Fibroblast of skin of right quadriceps (primary cell): Measurements from ENCODE around the gene SLC38A2.
A peak's percentile ranks its signal among the peaks of the same experiment; 100 is the strongest.

ENCODE experiments used
- DNase-seq: peaks from one replicate; pipeline ENCODE4 v3.0.0-alpha.2; 2013

SLC38A2 gene

DNA sequence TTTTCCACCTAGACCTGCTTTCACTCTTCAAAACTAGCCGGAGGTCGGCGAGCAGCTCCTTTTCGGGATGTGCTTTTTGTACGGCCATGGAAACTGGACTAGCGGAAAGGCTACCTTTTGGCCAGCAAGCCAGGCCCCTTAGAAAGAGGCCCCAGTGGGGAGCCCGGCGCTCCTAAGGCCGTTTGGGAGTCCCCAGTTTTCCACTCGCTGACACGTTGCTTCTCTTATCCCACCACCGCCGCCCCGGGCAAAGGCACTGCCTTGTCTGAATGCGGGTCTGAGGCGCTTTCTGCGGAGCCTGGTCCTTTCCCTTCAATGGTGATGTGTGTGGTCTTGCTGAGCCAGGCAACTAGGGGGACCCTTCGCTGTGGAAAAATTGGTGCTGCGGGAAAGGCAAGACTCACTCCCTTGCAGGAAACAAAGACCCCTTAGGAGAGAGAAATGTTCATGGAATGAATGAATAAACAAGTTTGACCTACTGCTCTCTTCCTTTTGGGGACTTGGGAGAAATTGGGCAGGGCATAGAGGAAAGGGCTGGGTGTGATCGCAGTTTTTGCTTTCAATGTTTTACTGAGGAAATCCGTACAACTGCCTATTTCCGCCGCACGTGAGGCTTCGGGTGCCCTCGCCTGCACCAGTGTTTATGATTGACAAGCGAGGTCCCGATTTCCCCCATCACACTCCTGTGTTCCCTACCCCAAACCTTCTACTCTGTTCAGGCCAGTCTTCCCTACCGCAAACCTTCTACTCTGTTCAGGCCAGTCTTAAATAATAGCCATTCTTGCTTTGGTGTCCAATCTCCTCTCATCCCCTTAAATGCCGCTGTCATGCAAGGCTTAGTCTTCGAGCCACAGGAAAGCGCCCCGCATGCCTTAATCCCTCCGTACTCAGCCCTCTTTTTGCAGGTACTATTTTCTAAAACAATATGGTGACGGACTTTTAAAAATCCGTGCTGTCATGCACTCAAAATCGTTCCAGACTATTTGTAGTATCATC is 1.0 kb upstream of the SLC38A2 start:
- DNase-seq: peak; percentile 72

DNA sequence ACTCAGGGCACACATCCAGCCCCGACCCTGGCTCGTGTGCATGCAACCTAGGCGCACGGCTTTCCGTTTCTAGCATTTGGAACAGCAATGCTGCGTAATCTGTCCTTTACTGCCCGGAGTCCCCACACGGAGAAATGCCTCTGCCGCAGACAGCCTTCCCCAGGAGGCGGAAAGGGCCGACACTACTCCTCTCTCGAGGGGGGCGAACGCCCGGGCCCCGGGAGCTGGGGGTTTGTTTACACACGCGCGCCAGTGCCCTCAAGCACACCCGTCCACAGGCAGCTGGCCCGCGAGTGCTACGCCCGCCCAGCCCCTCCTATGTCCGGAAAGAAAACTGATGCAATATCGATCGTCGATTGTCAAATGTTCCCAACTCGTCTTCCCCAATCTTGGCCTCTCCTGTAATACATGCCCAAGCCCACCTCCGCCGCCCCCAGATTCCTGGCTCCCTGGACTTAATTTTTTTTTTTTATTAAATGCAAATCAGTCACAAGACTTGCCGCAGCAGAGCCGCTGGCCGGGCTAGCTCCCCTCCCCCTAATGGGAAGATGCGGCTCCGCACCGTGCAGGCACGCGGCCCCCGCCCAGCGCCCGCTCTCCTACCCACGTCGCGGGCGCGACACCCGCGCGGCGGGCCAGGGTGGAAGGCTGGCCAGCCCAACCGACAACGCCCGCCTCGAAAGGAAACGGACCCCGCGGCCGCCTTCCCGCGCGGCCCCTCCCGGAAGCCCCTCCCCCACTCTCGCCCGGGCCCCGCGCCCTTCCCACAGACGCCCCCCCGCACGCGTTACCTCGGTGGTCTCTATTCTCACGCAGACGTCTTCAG is 642 bp downstream of the SLC38A2 start:
- DNase-seq: peak; percentile 56

DNA sequence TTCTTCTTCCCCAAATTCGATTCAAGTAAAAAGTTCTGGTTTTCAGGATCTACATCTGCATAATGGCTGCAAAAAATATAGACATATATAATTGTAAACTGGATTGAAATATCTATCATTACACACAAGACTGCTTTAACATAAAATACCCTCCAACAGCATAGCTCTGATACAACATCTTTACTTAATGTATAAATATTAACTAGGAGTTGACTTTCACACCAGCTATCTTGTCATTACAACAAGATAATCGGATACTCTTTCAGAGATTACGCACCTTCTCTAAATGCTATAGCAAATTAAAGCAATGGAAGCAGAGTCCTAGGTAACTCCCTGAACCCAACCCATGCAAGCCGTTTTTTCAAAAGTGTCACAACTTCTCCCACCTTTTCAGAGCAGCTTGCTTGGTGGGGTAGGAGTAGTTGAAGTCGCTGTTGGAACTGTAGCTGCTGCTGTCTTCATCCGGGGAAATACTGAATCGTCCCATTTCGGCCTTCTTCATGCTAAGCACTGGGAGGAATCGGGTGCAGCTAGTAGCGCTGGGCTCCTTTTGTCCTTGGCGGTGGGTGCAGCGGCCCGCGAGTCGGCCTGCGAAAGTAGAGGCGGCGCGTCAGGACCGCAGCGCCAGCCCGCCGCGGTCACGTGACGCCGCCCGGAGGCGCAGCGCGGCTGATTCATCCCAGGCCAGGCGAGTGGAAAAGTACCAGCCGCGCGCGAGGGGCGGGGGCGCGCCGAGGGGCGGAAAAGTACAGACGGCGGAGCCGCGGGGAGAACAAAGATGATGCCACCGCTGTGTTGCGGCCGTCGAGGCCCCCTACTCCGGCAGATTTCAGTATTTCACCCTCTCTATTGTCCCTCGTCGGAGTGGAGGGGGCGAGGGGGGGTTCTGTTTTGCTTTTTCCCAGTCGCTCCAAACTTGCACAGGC is 1.5 kb downstream of the SLC38A2 start:
- peak; percentile 87 for DNase-seq

DNA sequence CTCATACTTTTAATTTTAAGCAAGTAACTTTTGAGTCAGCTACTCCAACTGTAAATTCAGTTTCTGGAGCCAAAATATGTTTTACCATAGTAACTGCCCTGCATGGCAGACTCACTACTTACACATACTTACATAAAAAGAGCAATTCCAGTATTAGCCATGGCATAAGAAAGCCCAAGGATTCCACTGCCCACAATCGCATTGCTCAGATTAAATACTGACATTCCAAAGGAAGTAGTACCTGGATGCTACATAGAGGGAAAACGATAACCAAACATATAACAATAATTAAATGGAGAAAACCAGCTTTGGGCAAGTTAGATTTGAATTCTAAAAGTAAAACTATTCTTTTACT is 2.2 kb downstream of the SLC38A2 start:
- no peak for DNase-seq

DNA sequence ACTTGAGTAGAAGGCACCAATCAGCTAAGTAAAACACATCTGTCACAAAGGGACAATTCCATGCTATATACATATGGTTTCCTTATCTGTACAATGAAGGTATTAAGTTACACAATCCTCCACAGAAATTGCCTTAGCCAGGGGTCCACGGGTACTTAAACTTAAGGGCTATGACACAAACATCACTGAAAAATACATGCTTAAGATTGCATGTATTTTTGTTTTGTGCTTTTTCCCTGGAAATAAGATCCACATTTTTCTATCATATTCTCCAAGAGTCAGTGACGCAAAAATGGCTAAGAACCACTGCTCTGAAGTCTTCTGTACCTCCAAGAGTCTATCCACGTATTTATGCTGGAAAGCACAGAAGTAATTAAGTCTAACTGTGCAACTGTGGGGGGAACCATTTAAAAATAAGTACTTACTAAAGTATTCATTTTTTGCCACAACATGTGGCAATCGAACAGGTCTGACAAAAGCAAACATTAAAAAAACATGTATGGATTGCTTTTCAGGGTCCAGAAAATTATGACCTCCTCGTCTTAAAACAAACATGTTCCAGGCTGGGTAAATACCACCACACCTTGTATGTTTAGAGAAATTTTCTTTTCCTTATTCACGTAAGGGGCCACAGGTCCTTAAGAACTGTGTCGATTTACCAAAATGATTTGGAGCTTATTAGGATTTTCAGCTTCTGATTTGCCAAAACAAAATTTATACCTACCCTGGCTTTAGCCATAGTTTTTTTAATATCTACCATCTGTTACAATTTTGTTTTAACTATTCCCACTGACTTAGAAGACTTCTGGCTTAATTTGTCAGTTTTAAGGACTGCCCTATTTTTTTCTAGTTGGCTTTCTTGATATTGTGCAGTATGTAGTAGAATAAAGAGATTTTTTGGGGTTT is 2.8 kb downstream of the SLC38A2 start:
- DNase-seq: no peak

GRCh38 chr12:46369095-46369473 is 3.5 kb downstream of the SLC38A2 start:
- no peak for DNase-seq

DNA sequence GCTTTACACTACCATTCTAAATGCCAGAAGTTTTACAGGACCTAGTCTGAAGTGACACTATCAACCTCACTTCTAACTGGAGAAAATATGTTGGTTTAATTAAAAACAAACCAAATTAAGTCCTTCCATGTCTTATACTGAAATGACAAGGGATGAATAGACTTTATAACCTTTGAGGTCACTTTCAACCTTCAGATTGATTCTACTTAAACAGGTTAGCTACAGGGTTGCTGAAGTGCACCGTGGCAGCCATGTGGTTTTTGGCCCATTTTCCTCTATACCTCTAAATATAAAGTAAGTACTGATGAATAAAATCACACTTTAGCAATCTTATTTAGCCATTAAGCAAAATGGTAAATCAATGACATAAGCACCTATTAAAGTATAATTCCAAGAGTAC is 3.9 kb downstream of the SLC38A2 start:
- DNase-seq: no peak

DNA sequence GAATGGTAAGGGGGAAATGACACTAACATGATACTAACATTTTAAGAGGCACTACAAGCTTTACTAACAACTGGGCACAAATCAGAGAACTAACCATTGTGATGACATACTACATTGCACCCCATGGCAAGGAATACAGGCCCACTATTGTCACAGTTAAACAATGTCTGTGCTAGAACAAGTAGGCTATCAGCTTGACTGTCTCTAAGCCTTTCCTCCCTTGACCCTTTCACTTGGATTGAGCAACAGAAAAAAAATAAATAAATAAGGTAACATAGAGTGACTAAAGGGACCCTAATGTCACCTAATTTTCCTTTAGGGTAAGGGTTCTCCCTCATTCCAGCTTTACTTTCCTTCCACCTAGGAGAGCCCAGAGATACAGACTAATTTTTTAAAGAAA is 4.4 kb downstream of the SLC38A2 start:
- DNase-seq: no peak

- DNase-seq: no peak
Measured at GRCh38 chr12:46367351-46368029, 5.1 kb downstream of the SLC38A2 start.

- DNase-seq: no peak
Measured at GRCh38 chr12:46366771-46367170, 5.8 kb downstream of the SLC38A2 start.

DNA sequence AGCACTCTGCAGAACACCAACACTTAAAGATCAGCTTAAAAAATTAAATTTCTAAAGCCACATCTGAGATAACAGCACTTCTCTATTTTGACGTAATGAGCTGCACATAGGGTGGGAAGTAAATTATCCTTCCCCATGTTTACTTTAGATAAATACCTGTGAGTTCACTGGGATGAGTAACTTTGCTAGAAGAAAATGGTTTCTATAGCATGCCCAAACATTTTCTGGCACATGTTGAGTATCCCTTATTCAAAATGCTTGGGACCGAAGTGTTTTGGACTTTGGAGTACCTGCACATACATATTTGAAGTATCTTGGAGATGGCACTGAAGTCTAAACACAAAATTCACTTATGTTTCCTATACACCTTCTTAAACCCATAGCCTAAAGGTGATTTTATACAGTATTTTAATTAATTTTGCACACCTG is 6.6 kb downstream of the SLC38A2 start:
- no peak for DNase-seq

DNA sequence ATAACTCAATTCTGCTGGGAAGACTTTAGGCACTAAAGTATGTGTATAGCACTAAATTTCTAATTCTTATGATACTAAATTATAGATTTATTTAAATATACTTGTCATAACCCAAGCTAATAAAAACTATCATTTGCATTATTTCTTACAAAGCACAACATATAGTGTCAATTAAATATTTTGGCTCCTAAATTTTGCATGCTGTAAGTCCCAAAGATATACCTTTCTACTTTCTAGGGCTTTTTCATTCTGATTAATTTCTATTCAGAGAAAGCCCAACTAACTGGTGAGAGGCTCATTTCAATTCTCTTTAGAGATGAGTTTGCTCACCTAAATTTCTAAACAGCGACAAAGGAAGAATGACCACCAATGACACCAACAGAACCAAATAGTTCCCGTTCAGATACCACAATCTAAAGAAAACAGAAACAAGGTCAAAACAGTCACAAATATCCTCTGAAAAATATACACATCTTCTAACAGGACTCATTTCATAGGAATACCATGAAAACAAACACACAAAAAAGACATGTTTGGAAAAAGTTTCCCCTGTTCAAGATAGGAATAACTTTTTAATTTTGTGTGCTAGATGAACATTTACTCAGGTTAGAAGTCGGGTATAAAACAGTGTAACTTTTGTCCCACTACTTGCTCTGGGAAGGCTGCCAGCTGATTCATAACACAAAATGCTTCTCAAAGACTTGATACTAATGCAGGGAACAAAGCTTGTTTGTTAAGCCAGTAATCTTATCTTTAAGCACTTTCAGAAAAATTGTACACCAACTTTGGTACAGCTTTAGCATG is 7.6 kb downstream of the SLC38A2 start:
- peak; percentile 74 for DNase-seq

DNA sequence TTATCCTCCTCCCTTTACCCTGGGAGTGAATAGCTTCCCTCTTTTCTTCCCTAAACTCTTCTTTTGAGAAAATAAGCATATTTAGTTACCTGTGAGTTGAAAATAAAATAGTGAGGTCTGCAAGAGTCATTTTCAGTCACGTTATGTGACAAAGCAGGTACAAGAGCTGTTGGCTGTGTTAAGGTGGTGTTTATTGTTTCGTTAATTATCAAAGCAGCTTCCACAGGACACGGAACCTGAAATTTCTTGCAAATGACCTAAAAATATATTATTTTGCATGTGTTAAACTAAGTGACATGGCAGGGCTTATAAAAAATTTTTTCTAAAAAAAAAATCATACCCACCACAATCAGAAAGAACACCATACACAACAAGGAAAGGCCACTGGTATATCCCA is 8.3 kb downstream of the SLC38A2 start:
- no peak for DNase-seq

DNA sequence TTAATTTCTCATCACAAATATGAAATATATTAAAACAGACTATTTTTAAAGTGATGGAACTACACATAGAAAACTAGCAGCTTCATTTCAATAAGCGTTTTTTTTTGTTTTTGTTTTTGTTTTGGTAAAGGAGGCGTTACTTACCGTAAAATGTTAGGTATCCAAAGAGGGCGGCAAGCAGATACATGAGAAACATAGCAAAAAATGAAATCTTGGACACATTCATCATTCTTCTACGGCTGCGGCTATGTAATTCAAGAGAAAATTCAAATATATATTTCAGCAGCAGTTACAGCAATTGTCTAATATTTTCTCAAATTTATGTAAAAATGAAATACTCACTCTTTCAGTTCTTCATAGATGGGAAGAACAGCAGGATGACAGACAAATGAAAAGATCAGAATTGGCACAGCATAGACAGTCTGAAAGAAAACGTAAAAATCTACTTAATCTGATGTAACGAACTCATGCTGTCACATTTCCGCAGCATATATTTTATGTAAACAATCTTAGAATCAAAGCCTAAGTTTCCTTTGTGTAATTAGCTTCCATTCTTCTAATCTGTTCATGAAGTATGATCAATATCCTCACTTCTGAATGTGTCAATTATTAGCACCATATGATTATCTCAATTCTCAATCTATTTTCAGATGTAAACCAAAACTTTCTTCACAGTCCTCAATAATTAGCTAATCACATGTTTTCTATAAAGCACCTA is 8.8 kb downstream of the SLC38A2 start:
- no peak for DNase-seq

- DNase-seq: no peak
Measured at GRCh38 chr12:46362895-46363581, 9.5 kb downstream of the SLC38A2 start.

- no peak for DNase-seq
Measured at GRCh38 chr12:46361667-46362034, 10.9 kb downstream of the SLC38A2 start.

- DNase-seq: no peak
Measured at GRCh38 chr12:46360908-46361666, 11.5 kb downstream of the SLC38A2 start.

DNA sequence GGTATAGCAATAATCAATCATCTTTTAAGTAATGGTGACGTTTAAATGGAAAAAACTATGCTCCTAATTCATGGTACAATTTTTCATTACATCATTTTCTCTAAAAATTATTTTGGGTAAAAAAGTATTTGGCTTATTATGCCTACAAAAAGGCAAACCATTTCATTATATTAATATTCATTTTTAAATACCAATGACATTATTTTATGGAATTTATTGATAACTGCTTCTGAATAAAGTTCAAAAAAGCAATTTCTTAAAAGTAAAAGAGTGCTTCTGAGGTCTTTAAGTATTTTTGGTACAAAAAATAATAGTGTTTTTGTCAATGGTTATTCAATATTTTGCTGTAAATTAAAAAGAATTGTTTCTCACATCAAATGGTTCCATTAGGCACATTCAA is 12.2 kb downstream of the SLC38A2 start:
- DNase-seq: no peak
